Chondrocyte (in vitro differentiated cells): ENCODE data around the gene KCNN1. TPM values are rescaled to one million over a fixed set of nuclear protein-coding genes. Genes with fewer than 3 reads are reported as not detected.
A peak's percentile ranks its signal among the peaks of the same experiment; 100 is the strongest.

Experiments
- DNase-seq: peaks from one replicate; pipeline ENCODE4 v3.0.0; 2021; ENCODE audit warnings: mixed read lengths, low spot score
- H3K27ac Mint-ChIP-seq: one replicate; pipeline ENCODE4 v1.8.0; 2021; ENCODE audit warnings: mild to moderate bottlenecking, moderate library complexity, mixed read lengths; ENCODE audit not compliant: unreplicated experiment
- H3K27me3 Mint-ChIP-seq: 2 replicates; pipeline ENCODE4 v1.8.0; 2021; ENCODE audit warnings: low read depth, mixed read lengths
- H3K36me3 Mint-ChIP-seq: 2 replicates; pipeline ENCODE4 v1.8.0; 2021; ENCODE audit warnings: low read depth, mixed read lengths
- H3K4me1 Mint-ChIP-seq: 2 replicates; pipeline ENCODE4 v1.8.0; 2021; ENCODE audit warnings: low read depth, mild to moderate bottlenecking, mixed read lengths
- H3K4me3 Mint-ChIP-seq: one replicate; pipeline ENCODE4 v1.8.0; 2021; ENCODE audit warnings: mild to moderate bottlenecking, moderate library complexity, mixed read lengths; ENCODE audit not compliant: unreplicated experiment
- H3K9me3 Mint-ChIP-seq: 2 replicates; pipeline ENCODE4 v1.8.0; 2021; ENCODE audit warnings: low read depth, mixed read lengths
- CTCF ChIP-seq: fragments of 200-600 bp; sonication (generic); IDR thresholded peaks from 2 replicates; pipeline ENCODE4 v1.5.0; 2021; ENCODE audit warnings: antibody characterized with exemption, mild to moderate bottlenecking, moderate library complexity
- total RNA-seq: library from RNA; stranded (reverse); gene quantifications from 3 replicates; pipeline ENCODE4 v1.2.1, GENCODE V29; 2021

The KCNN1 gene
- total RNA-seq, 1 donor from 2014 or later, result not detected

DNA sequence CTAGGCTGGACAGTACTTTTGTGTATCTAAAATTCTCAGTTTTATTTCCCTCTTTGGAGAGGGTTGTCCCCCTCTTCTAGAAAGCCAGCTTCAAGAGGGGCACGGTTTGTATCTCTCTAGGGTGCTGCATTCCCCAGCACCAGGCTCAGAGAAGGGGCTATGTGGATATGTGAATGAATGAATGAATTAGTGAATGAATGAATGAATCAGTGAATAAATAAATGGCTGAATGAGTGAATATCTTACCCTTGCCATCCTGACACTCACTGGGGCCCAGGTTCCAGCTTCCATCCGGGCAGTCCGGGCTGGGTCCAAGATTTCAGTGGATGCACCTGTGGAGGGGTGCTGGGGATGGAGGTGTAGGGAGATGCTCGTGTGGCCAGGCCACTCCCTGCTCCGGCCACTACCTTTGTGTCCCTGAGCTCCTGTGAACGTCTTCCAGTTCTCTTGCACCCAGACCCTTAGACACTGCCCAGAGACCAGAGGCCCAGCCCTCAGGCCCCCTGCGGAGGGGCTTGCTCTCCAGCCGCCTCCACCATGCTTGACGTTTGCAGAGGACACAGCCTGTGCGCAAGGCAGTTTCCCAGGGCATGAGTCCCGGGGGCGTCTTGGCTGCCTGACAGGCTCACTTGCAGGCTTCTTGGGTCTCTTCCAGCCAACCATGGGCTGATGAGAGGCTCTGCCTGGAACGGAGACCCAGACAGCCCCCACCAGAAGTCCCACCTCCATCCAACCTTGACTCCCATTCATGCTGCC lies 2.8 kb upstream of the KCNN1 start:
- peaks cover 1% of the 10 kb centered on the region for H3K36me3 Mint-ChIP-seq
- H3K9me3 Mint-ChIP-seq, result no peaks in the 10 kb centered on the region
- no peak overlapping the region for H3K27ac Mint-ChIP-seq
- H3K4me1 Mint-ChIP-seq, result peaks cover 8% of the 10 kb centered on the region
- H3K27me3 Mint-ChIP-seq, result peaks cover 50% of the 10 kb centered on the region
- DNase-seq, result no peak
- no peak overlapping the region for H3K4me3 Mint-ChIP-seq
- TF ChIP-seq CTCF, result no peak

DNA sequence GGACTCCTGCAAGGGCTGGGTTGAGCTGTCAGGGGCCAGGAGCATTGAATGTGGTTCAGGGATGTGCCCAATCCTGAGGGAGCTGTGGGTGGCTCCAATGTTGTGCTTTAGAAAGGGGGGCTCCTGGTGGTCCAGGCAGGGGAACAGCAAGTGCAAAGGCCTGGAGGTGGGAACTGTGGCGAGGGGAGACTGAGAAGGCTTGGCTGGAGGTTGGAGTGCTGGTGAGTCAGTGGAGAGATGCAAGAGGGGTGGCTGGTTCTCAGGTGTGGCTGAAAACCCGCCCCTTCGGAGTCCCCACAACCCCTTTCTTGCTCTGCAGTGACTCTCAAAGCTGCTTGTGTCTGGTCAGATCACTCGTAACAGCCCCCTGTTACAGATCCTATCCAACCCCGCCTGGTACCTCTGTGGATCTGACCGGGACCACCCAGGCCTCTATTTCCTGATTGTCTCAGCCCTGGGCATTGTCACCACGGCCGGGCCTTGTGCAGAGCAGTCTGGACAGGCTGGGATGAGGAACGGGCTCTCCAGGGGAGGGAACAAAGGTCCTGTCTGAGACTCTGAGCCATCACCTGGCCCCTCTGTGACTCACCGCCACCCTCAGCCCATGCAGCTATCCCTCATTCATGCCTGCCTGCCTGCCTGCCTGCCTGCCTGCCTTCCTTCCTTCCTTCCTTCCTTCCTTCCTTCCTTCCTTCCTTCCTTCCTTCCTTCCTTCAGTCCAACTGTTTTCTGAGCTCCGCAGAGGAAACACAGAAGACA lies 1.4 kb upstream of the KCNN1 start:
- no peak overlapping the region for H3K27ac Mint-ChIP-seq
- no peaks in the 10 kb centered on the region for H3K9me3 Mint-ChIP-seq
- peaks cover 50% of the 10 kb centered on the region for H3K27me3 Mint-ChIP-seq
- peaks cover 1% of the 10 kb centered on the region for H3K36me3 Mint-ChIP-seq
- no peak overlapping the region for H3K4me3 Mint-ChIP-seq
- H3K4me1 Mint-ChIP-seq, result peaks cover 8% of the 10 kb centered on the region
- DNase-seq, result no peak
- no peak for TF ChIP-seq CTCF

- no peak for DNase-seq
- Mint-ChIP-seq H3K4me1 (peaks cover 8% of the 10 kb centered on the region), H3K9me3 (no peaks in the 10 kb centered on the region), H3K4me3 (no peak overlapping the region), H3K27me3 (peaks cover 46% of the 10 kb centered on the region), H3K27ac (no peak overlapping the region), H3K36me3 (peaks cover 1% of the 10 kb centered on the region)
- no peak for TF ChIP-seq CTCF
Measured at GRCh38 chr19:17966129-17966483, 801 bp upstream of the KCNN1 start.

- no peak for TF ChIP-seq CTCF
- DNase-seq, result no peak
- Mint-ChIP-seq H3K27me3 (peaks cover 42% of the 10 kb centered on the region), H3K4me1 (peaks cover 8% of the 10 kb centered on the region), H3K36me3 (peaks cover 1% of the 10 kb centered on the region), H3K27ac (no peak overlapping the region), H3K4me3 (peak overlapping the region; percentile 55), H3K9me3 (no peaks in the 10 kb centered on the region)
Measured at GRCh38 chr19:17967257-17968051, 547 bp downstream of the KCNN1 start.

GRCh38 chr19:17968362-17968761 lies 1.5 kb downstream of the KCNN1 start:
- H3K36me3 Mint-ChIP-seq, result peaks cover 1% of the 10 kb centered on the region
- H3K9me3 Mint-ChIP-seq, result no peaks in the 10 kb centered on the region
- no peak overlapping the region for H3K27ac Mint-ChIP-seq
- H3K27me3 Mint-ChIP-seq, result peaks cover 43% of the 10 kb centered on the region
- TF ChIP-seq CTCF, result no peak
- no peak for DNase-seq
- no peak overlapping the region for H3K4me3 Mint-ChIP-seq
- peaks cover 8% of the 10 kb centered on the region for H3K4me1 Mint-ChIP-seq
